Peyer's patch (tissue), 4 donors: ENCODE results near the gene PTGFRN.

Source experiments
- CTCF ChIP-seq, 6 experiments: fragments of 450-650 bp in 4 of 6; fragments of 200-600 bp in 2 of 6; sonication (generic) in 1 of 6; IDR thresholded peaks; one replicate each; pipeline ENCODE4 v1.5.1; 2017 to 2019; ENCODE audit warnings: antibody characterized with exemption in 6 of 6, mild to moderate bottlenecking in 3 of 6, moderate library complexity in 1 of 6
- POLR2A ChIP-seq, 2 donors: fragments of 450-650 bp; IDR thresholded peaks; one replicate each; pipeline ENCODE4 v1.5.1; 2017; ENCODE audit warnings: antibody characterized with exemption in 2 of 2, mild to moderate bottlenecking in 2 of 2, moderate library complexity in 2 of 2

GRCh38 chr1:116958110-116958509 is 48.4 kb downstream of the PTGFRN start:
- TF ChIP-seq POLR2A (IDR thresholded peaks at IDR 0.05) (no peak), CTCF (IDR thresholded peaks at IDR 0.05) (no peak)
